Gastrocnemius medialis (tissue), 4 donors: ENCODE results near the gene VAMP5.

Experiments
- CTCF ChIP-seq, 5 experiments: fragments of 450-650 bp in 3 of 5; fragments of 200-600 bp in 2 of 5; sonication (generic) in 2 of 5; IDR thresholded peaks in 4 of 5; conservative IDR thresholded peaks in 1 of 5; 1 replicate in 4 of 5; 2 replicates in 1 of 5; pipeline ENCODE4 v1.5.1; 2016 to 2019; ENCODE audit warnings: antibody characterized with exemption in 5 of 5, mild to moderate bottlenecking in 3 of 5, moderate library complexity in 3 of 5
- POLR2A ChIP-seq, 2 donors: fragments of 450-650 bp; IDR thresholded peaks; one replicate each; pipeline ENCODE4 v1.6.1; 2017; ENCODE audit warnings: antibody characterized with exemption in 2 of 2, mild to moderate bottlenecking in 2 of 2, moderate library complexity in 2 of 2

- TF ChIP-seq CTCF (IDR thresholded peaks at IDR 0.05 in 4 of 5, conservative IDR thresholded peaks at IDR 0.05 in 1 of 5) (no peak), POLR2A (IDR thresholded peaks at IDR 0.05) (no peak)
These were observed 13.0 kb downstream of the VAMP5 start for GRCh38 chr2:85597241-85597640.
